Measurements from ENCODE around the gene ABCB8. TPM values are rescaled to one million over a fixed set of nuclear protein-coding genes. Genes with fewer than 3 reads are reported as not detected.

The ABCB8 gene
- total and polyA plus RNA-seq, 3 experiments from 2014 or later: 18.4 to 52.3 (median 49.2) TPM

GRCh38 chr7:151056666-151057505 lies 28.6 kb downstream of the ABCB8 start:
- Histone ChIP-seq H3K27me3 (ENCODE audit: insufficient read depth, low read length, poor library complexity, severe bottlenecking) (no peaks in the 10 kb centered on the region), H3K36me3 (ENCODE audit: insufficient read depth, low read length) (no peaks in the 10 kb centered on the region), H3K4me1 (ENCODE audit: insufficient read depth, low read length) (peaks cover 41% of the 10 kb centered on the region), H3K9me3 (ENCODE audit: low read length) (no peaks in the 10 kb centered on the region), H3K4me3 (ENCODE audit: low read length) (peak overlapping the region; percentile 94), H3K27ac (ENCODE audit: low read depth, low read length) (peak overlapping the region; percentile 52)
- DNase-seq: no peak
- Mint-ChIP-seq H3K36me3 (peaks cover 0 to 15% (median 1%) of the 10 kb centered on the region in 3 donors), H3K9me3 (no peaks in the 10 kb centered on the region), H3K4me1 (peaks cover 26 to 51% (median 40%) of the 10 kb centered on the region in 3 donors), H3K27me3 (peaks cover 2 to 4% of the 10 kb centered on the region in 2 donors), H3K4me3 (peak overlapping the region; percentile 88 to 95 (median 94)), H3K27ac (peak overlapping the region in 6 of 8 donors; percentile 47 to 98 (median 78))
- CTCF ChIA-PET: interaction anchor here (0.6 to 1.3 kb wide), 2 partner anchors 29 to 38 kb away, joined by 3 to 6 read pairs; partner anchors contain the start of gene ABCB8
- POLR2A ChIA-PET: interaction anchor here (1.8 kb wide), 1 partner anchor 24 kb away, joined by 10 read pairs; the partner anchor contains the start of gene FASTK

DNA sequence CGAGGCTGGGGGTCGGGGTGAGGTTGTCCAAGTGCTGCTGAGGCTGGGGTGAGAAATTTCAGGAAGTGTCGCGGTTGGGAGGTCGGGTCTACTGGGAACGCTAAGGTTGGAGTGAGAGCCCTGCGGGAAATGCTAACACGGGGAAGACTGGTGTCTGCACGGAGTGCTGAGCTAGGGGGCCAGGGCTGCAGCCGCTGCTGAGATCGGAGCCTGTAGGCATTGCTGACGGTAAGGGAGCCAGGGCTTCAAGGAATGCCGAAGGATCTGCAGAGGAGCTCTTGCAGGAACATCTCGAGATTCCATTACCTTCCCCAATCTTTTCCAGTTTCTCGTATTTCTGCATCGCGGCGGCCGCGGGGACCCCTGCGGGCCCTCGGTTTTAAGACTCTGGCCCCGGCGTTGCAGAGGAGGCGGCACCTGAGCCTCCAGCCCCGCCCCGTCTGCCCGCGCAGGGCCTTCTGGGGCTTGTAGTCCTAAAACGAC lies 29.3 kb downstream of the ABCB8 start, which contains the start of gene CDK5:
Gene CDK5, minus strand, starts transcription at position 392 of the 483 bp plus-strand sequence. Its CDS starts 49 bp downstream, at position 343.
- Histone ChIP-seq H3K36me3 (ENCODE audit: insufficient read depth, low read length) (no peaks in the 10 kb centered on the region), H3K27ac (ENCODE audit: low read depth, low read length) (peak within 1 kb of the TSS; percentile 91), H3K27me3 (ENCODE audit: insufficient read depth, low read length, poor library complexity, severe bottlenecking) (no peaks in the 10 kb centered on the region), H3K4me3 (ENCODE audit: low read length) (peak within 1 kb of the TSS; percentile 94), H3K4me1 (ENCODE audit: insufficient read depth, low read length) (peaks cover 41% of the 10 kb centered on the region), H3K9me3 (ENCODE audit: low read length) (no peaks in the 10 kb centered on the region)
- ChIA-PET CTCF (interaction anchor here (0.6 to 1.3 kb wide), 3 partner anchors 29 to 248 kb away, joined by 3 to 6 read pairs (median 4); partner anchors contain the start of gene ABCB8), POLR2A (interaction anchor here (1.8 to 2.1 kb wide), 2 partner anchors 23 to 30 kb away, joined by 10 read pairs; partner anchors contain the start of genes ABCB8 and FASTK)
- H3K4me3 Mint-ChIP-seq: peak within 1 kb of the TSS; percentile 88 to 95 (median 94)
- peaks cover 0 to 16% (median 1%) of the 10 kb centered on the region in 3 donors for H3K36me3 Mint-ChIP-seq
- H3K4me1 Mint-ChIP-seq: peaks cover 25 to 52% (median 38%) of the 10 kb centered on the region in 3 donors
- H3K27ac Mint-ChIP-seq: peak within 1 kb of the TSS; percentile 88 to 98 (median 98)
- H3K9me3 Mint-ChIP-seq: no peaks in the 10 kb centered on the region
- peaks cover 2% of the 10 kb centered on the region in 2 donors for H3K27me3 Mint-ChIP-seq
- DNase-seq: no peak

GRCh38 chr7:151057989-151058780 lies 29.9 kb downstream of the ABCB8 start:
- POLR2A ChIA-PET: interaction anchor here (0.8 to 2.1 kb wide), 5 partner anchors 18 to 169 kb away, joined by 5 to 10 read pairs (median 7); partner anchors contain the start of genes ABCB8, ABCF2, FASTK and TMUB1
- H3K36me3 ChIP-seq (ENCODE audit: insufficient read depth, low read length): no peaks in the 10 kb centered on the region

DNA sequence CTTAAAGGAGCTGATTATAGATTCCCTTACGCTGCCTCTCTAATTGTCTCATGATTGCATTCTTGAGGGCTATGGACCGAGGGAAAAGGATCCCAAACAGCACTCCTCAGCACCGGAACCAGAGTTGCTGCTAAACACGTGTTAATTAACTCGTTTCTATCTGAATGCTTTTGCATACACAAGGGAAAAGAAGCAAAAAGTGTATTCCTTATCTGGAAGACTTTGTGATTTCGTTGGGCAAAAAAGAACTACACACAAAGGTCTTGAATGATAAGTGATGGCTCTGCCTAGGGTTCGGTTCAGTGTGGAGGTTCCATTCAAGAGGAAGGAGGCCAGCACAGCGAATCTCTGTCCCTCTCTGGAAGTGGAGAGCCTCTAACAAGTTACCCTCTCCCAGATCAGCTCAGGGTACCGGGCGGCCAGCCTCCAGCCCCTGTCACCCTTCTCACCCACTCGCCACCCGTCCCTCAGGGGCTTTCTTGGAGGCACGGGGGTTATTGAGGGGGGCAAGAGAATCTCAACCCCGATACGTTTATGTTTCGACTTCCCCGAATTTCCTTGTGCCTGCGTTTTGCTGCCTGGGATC lies 30.6 kb downstream of the ABCB8 start:
- Mint-ChIP-seq H3K27ac (peak overlapping the region; percentile 88 to 98 (median 98)), H3K4me3 (peak overlapping the region; percentile 88 to 95 (median 94)), H3K36me3 (peaks cover 0 to 20% (median 0%) of the 10 kb centered on the region in 3 donors), H3K9me3 (no peaks in the 10 kb centered on the region), H3K4me1 (peaks cover 24 to 47% (median 36%) of the 10 kb centered on the region in 3 donors), H3K27me3 (no peaks in the 10 kb centered on the region)
- ChIA-PET POLR2A (interaction anchor here (0.8 to 2.1 kb wide), 6 partner anchors 17 to 168 kb away, joined by 3 to 10 read pairs (median 6); partner anchors contain the start of genes ABCB8, ABCF2, FASTK and TMUB1), CTCF (interaction anchor here (0.6 to 1.6 kb wide), 5 partner anchors 30 to 96 kb away, joined by 3 to 5 read pairs (median 4); partner anchors contain the start of gene ABCB8)
- Histone ChIP-seq H3K4me3 (ENCODE audit: low read length) (peak overlapping the region; percentile 94), H3K9me3 (ENCODE audit: low read length) (no peaks in the 10 kb centered on the region), H3K36me3 (ENCODE audit: insufficient read depth, low read length) (no peaks in the 10 kb centered on the region), H3K4me1 (ENCODE audit: insufficient read depth, low read length) (peaks cover 36% of the 10 kb centered on the region), H3K27me3 (ENCODE audit: insufficient read depth, low read length, poor library complexity, severe bottlenecking) (no peaks in the 10 kb centered on the region), H3K27ac (ENCODE audit: low read depth, low read length) (peak overlapping the region; percentile 91)
- DNase-seq: peak in 1 of 5 donors; percentile 10

More at GRCh38 chr7:151057989-151058780, 29.9 kb downstream of the ABCB8 start:
- H3K4me3 ChIP-seq (ENCODE audit: low read length): peak overlapping the region; percentile 94
- CTCF ChIA-PET: interaction anchor here (0.6 to 1.6 kb wide), 7 partner anchors 29 to 248 kb away, joined by 3 to 6 read pairs (median 4); partner anchors contain the start of gene ABCB8
- H3K4me1 ChIP-seq (ENCODE audit: insufficient read depth, low read length): peaks cover 39% of the 10 kb centered on the region
- no peaks in the 10 kb centered on the region for H3K27me3 Mint-ChIP-seq
- peaks cover 24 to 47% (median 36%) of the 10 kb centered on the region in 3 donors for H3K4me1 Mint-ChIP-seq
- peak overlapping the region; percentile 88 to 95 (median 94) for H3K4me3 Mint-ChIP-seq
- no peaks in the 10 kb centered on the region for H3K27me3 ChIP-seq (ENCODE audit: insufficient read depth, low read length, poor library complexity, severe bottlenecking)
- peak overlapping the region; percentile 91 for H3K27ac ChIP-seq (ENCODE audit: low read depth, low read length)
- DNase-seq: peak; percentile 94 to 99 (median 96)
- no peaks in the 10 kb centered on the region for H3K9me3 Mint-ChIP-seq
- peak overlapping the region; percentile 88 to 98 (median 98) for H3K27ac Mint-ChIP-seq
- no peaks in the 10 kb centered on the region for H3K9me3 ChIP-seq (ENCODE audit: low read length)
- H3K36me3 Mint-ChIP-seq: peaks cover 0 to 16% (median 0%) of the 10 kb centered on the region in 3 donors

DNA sequence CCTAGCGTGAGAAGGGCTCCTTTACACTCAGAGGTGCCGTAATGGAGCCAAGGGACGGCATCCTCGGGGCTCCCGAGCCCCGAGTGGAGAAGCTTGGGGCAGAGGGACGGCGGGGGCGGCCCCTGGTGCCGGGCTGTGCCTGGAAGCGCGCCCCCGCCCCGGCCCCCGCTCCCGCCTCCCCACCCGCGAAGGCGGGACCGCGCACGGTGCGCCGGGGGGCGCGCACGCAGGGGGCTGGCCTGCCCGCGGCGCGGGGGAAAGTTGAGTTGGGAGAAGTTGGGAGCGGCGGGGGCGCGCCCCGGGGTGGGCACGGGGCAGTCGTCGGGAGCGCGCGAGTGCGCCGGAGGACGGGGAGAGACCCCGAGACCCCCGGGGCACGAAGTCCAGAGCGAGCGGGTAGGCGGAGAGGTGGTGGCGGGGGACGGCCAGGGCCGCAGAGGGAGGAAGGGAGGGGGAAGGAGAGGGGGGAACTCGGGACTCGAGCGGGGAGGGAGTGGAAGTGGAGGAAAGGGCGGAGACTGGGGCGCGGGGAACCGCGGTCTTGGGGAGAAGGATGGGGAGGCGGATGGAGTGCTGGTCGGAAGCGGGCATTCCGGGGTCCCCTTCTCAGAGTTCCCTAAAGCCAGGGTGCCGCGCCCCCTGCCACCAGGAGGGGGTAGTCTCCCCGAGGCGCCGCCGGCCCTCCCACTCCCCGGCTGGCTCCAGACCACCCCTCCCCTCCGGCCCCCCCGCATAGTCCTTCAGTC lies 31.3 kb downstream of the ABCB8 start, which contains the start of gene SLC4A2:
Gene SLC4A2, plus strand, starts transcription at position 223 of the 746 bp plus-strand sequence. CDS start 2,399 bp downstream, outside the sequence.
- CTCF ChIA-PET: interaction anchor here (1.0 to 3.8 kb wide), 6 partner anchors 21 to 75 kb away, joined by 3 to 19 read pairs (median 5); partner anchors contain the start of genes ABCB8 and FASTK
- Mint-ChIP-seq H3K27me3 (no peaks in the 10 kb centered on the region), H3K4me3 (peak within 1 kb of the TSS; percentile 88 to 95 (median 94)), H3K9me3 (no peaks in the 10 kb centered on the region), H3K36me3 (peaks cover 0 to 23% (median 0%) of the 10 kb centered on the region in 3 donors), H3K4me1 (peaks cover 24 to 47% (median 36%) of the 10 kb centered on the region in 3 donors), H3K27ac (peak within 1 kb of the TSS; percentile 88 to 98 (median 98))
- POLR2A ChIA-PET: interaction anchor here (0.8 to 2.1 kb wide), 4 partner anchors 17 to 32 kb away, joined by 3 to 10 read pairs (median 6); partner anchors contain the start of genes ABCB8 and TMUB1
- Histone ChIP-seq H3K4me3 (ENCODE audit: low read length) (peak within 1 kb of the TSS; percentile 94), H3K36me3 (ENCODE audit: insufficient read depth, low read length) (peaks cover 2% of the 10 kb centered on the region), H3K27me3 (ENCODE audit: insufficient read depth, low read length, poor library complexity, severe bottlenecking) (no peaks in the 10 kb centered on the region), H3K9me3 (ENCODE audit: low read length) (no peaks in the 10 kb centered on the region), H3K4me1 (ENCODE audit: insufficient read depth, low read length) (peaks cover 36% of the 10 kb centered on the region), H3K27ac (ENCODE audit: low read depth, low read length) (peak within 1 kb of the TSS; percentile 91)
- peak; percentile 61 to 79 (median 73) for DNase-seq

- H3K27ac Mint-ChIP-seq: peak overlapping the region in 6 of 8 donors; percentile 52 to 91 (median 73)
- H3K27me3 Mint-ChIP-seq: no peaks in the 10 kb centered on the region
- ChIA-PET CTCF (interaction anchor here (1.3 to 3.8 kb wide), 4 partner anchors 21 to 51 kb away, joined by 5 to 19 read pairs (median 6); partner anchors contain the start of gene FASTK), POLR2A (interaction anchor here (0.9 kb wide), 1 partner anchor 55 kb away, joined by 3 read pairs; no protein-coding TSS in a partner anchor)
- no peak for DNase-seq
- H3K4me3 Mint-ChIP-seq: peak overlapping the region; percentile 82 to 94 (median 92)
- peaks cover 24 to 47% (median 36%) of the 10 kb centered on the region in 3 donors for H3K4me1 Mint-ChIP-seq
- H3K4me3 ChIP-seq (ENCODE audit: low read length): peak overlapping the region; percentile 94
- no peaks in the 10 kb centered on the region for H3K27me3 ChIP-seq (ENCODE audit: insufficient read depth, low read length, poor library complexity, severe bottlenecking)
- H3K36me3 Mint-ChIP-seq: peaks cover 0 to 25% (median 0%) of the 10 kb centered on the region in 3 donors
- peak overlapping the region; percentile 91 for H3K27ac ChIP-seq (ENCODE audit: low read depth, low read length)
- H3K4me1 ChIP-seq (ENCODE audit: insufficient read depth, low read length): peaks cover 36% of the 10 kb centered on the region
- H3K9me3 ChIP-seq (ENCODE audit: low read length): no peaks in the 10 kb centered on the region
- peaks cover 7% of the 10 kb centered on the region for H3K36me3 ChIP-seq (ENCODE audit: insufficient read depth, low read length)
- H3K9me3 Mint-ChIP-seq: no peaks in the 10 kb centered on the region
These were observed 31.8 kb downstream of the ABCB8 start for GRCh38 chr7:151060113-151060415.

Measured in CD8-positive, alpha-beta memory T cell (primary cell).